GM19328 (cell line): ENCODE measurements around the gene TRIM38.
"Not testable (repeated sequence)": the region's sequence is repeated elsewhere in the genome, so short reads cannot be mapped to it uniquely, and the experiment has no call there.

Experiments used
- ATAC-seq: cut with Tn5 transposase; IDR thresholded peaks from one replicate; pipeline ENCODE4 v1.9.1; 2021; ENCODE audit warnings: mild to moderate bottlenecking, moderate library complexity; ENCODE audit not compliant: unreplicated experiment

The TRIM38 gene

DNA sequence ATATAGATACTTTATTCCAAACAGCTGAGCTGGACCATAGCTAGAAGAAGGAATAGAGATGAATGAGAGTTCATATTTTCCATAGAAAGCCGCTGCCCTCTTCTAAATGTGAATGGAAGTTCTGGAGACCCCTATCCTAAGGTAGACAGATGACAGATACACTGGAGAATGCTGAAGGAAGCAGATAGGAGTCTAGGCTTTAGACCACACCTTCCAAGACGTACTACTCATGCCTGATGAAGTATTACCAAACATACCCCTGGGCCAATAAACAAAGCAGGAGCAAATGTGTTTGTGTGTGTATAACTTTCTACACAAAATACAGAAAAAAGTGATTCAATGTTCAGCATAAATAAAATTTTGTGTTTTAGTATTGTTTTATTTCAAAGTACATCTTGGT, 23.0 kb upstream of the TRIM38 start:
- no peak for ATAC-seq

GRCh38 chr6:25942561-25943147, 19.9 kb upstream of the TRIM38 start:
- no peak for ATAC-seq

DNA sequence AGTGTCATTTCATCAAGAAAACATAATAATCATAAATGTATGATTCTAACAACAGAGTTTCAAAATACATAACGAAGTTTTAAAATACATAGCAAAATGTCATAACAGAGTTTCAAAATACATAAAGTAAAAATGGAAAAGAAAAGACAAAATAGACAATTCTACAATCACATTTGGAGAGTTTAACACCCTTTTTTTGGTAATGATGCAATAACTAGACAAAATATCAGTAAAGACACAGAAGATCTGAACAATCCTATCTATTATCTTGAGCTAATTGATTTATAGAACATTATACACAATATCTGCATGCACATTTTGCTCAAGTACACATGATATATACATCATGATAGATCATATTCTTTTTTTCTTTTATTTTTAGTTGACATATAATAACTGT, 18.7 kb upstream of the TRIM38 start:
- no peak for ATAC-seq

GRCh38 chr6:25944688-25945574, 17.7 kb upstream of the TRIM38 start:
- no peak for ATAC-seq

DNA sequence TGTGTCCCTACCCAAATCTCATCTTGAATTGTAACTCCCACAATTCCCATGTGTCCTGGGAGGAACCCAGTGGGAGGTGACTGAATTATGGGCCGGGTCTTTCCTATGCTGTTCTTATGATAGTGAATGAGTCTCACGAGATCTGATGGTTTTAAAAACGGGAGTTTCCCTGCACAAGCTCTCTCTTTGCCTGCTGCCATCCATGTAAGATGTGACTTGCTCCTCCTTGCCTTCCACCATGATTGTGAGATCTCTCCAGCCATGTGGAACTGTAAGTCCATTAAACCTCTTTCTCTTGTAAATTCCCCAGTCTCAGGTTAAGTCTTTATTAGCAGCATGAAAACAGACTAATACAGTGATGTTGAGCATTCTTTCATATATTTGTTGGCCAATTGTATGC, 16.9 kb upstream of the TRIM38 start:
- not testable (repeated sequence) for ATAC-seq

- no peak for ATAC-seq
These were observed 16.0 kb upstream of the TRIM38 start for GRCh38 chr6:25946631-25947030.

DNA sequence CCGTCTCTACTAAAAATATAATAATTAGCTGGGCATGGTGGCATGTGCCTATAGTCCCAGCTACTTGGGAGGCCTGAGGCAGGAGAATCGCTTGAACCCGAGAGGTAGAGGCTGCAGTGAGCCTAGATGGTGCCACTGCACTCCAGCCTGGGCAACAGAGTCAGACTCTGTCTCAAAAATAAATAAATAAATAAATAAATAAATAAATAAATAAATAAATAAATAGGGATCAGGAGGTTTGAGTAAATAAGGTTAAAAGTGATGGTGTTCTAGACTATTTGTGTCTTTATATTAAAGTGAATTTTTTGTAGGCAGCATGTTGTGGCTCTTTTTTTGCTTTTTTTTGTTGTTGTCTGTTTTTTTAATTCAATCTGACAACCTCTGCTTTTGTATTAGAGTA, 15.1 kb upstream of the TRIM38 start:
- not testable (repeated sequence) for ATAC-seq

GRCh38 chr6:25949695-25950094, 12.9 kb upstream of the TRIM38 start:
- ATAC-seq, result no peak

DNA sequence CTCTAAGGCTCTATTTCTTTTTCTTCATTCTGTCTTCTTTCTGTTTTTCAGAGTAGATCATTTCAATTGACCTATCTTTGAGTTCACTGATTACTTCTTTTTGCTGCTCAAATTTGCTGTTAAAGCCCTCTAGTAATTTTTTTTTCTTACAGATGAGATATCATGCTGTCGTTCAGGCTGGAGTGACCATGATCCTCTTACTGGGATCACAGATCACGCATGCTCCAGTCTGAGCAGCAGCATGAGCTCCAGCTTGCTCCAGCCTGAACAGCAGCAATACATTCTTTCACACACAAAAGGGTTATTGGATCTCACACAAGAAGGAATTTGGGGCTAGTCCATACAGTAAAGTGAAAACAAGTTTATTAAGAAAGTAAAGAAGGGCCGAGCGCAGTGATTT, 12.3 kb upstream of the TRIM38 start:
- no peak for ATAC-seq

DNA sequence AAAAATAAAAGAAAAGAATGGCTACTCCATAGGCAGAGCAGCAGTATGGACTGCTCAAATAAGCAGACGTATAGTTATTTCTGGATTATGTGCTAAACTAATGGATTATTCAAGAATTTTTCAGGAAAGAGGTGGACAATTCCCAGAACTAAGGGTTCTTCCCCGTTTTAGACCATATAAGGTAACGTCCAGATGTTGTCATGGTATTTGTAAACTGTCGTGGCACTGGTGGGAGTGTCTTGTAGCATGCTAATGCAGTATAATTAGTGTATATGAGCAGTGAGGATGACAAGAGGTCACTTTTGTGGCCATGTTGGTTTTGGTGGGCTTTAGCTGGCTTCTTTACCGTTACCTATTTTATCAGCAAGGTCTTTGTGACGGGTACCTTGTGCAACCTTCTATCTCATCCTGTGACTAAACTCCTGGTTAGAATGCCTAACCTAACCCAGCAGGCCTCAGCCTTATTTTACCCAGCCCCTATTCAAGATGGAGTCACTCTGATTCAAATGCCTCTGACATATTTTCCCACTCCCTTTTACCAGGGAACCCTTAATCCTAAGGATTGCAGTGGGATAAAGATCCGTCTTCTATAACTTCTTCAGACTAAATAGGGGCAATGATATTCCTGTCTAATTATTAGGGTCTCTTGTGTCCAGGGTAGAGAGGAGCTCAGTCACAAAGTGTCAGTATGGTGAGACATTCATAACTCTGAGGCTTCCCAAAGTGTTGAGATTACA, 11.1 kb upstream of the TRIM38 start:
- no peak for ATAC-seq

- ATAC-seq, result no peak
These were observed 10.1 kb upstream of the TRIM38 start for GRCh38 chr6:25952535-25952934.

GRCh38 chr6:25953733-25954132, 8.9 kb upstream of the TRIM38 start:
- ATAC-seq, result no peak

GRCh38 chr6:25954756-25955155, 7.8 kb upstream of the TRIM38 start:
- no peak for ATAC-seq

- no peak for ATAC-seq
These were observed 6.4 kb upstream of the TRIM38 start for GRCh38 chr6:25956226-25956625.

DNA sequence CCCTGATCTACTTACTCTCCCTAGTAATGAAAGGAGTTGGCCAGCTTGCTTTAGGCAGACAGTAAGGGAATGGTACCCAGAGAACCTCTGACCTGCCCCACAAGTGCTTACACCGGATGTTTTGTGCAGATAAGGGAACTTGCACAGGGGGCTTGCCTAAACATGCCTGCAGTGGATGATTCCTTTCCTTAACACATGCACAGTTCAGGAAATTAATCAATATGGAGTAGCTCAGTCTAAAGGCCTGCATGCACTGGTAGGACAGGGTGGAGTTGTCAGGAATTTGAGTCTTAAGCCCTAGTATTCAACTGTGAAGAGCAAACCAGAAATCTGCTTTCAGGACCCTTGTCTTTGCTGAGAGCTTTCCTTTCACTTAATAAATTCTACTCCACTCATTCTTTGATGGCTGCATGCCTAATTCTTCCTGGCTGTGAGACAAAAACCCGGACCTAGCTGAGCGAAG, 3.9 kb upstream of the TRIM38 start:
- ATAC-seq, result no peak

- no peak for ATAC-seq
These were observed 2.6 kb upstream of the TRIM38 start for GRCh38 chr6:25959890-25960536.

DNA sequence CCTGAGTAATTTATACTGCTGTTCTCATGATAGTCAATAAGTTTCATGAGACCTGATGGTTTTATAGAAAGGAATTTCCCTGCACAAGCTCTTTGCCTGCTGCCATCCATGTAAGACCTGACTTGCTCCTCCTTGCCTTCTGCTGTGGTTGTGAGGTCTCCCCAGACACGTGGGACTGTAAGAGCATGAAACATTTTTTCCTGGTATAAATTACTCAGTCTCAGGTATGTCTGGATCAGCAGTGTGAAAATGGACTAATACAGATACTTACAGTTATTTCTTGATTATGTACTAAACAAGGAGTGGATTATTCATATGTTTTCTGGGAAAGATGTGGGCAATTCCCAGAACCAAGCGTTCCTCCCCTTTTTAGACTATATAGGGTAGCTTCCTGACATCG, 1.9 kb upstream of the TRIM38 start:
- ATAC-seq, result no peak

DNA sequence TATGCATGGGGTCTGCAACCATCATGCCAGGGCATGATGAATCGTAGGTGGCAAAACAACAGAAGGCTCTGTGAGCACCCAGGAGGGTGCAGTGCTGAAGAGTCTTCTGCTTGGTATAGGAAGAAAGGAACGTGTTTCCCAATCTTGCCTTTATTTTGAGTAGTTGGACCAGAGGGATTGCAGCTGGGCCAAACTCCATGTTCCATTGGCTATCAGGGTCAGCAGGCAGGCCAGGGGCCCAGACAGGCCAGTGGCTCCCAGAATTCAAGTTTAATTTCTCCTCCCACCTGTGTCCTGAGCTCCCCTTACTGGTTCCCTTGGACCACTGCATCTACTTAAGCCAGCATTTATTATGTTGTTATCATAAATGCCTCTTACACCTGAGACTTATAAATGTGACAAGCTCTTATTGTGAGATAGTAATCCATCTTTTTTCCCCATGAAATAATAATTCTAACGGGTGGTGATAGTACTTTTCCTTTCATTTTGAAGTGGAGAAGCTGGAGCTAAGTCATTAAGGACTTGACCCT, 918 bp upstream of the TRIM38 start:
- no peak for ATAC-seq

- no peak for ATAC-seq
These were observed 973 bp downstream of the TRIM38 start for GRCh38 chr6:25963426-25964123.

GRCh38 chr6:25965058-25965457, 2.5 kb downstream of the TRIM38 start:
- ATAC-seq, result no peak
